GM18499 (cell line): Measurements from ENCODE around the gene ZNF571.
A peak's percentile ranks its signal among the peaks of the same experiment; 100 is the strongest.

Experiments
- ATAC-seq: cut with Tn5 transposase; IDR thresholded peaks from one replicate; pipeline ENCODE4 v1.9.1; 2021; ENCODE audit warnings: moderate number of reproducible peaks; ENCODE audit not compliant: insufficient read depth, unreplicated experiment

The ZNF571 gene

GRCh38 chr19:37594304-37594981 lies at the start of gene ZNF571, which contains the start of gene ZNF540:
TSS of gene ZNF571 (minus strand) at chr19:37594792. CDS start at chr19:37586676, 8,116 bp downstream.
TSS of gene ZNF540 (plus strand) at chr19:37594876. CDS start at chr19:37598448, 3,572 bp downstream.
- peak; percentile 83 for ATAC-seq

DNA sequence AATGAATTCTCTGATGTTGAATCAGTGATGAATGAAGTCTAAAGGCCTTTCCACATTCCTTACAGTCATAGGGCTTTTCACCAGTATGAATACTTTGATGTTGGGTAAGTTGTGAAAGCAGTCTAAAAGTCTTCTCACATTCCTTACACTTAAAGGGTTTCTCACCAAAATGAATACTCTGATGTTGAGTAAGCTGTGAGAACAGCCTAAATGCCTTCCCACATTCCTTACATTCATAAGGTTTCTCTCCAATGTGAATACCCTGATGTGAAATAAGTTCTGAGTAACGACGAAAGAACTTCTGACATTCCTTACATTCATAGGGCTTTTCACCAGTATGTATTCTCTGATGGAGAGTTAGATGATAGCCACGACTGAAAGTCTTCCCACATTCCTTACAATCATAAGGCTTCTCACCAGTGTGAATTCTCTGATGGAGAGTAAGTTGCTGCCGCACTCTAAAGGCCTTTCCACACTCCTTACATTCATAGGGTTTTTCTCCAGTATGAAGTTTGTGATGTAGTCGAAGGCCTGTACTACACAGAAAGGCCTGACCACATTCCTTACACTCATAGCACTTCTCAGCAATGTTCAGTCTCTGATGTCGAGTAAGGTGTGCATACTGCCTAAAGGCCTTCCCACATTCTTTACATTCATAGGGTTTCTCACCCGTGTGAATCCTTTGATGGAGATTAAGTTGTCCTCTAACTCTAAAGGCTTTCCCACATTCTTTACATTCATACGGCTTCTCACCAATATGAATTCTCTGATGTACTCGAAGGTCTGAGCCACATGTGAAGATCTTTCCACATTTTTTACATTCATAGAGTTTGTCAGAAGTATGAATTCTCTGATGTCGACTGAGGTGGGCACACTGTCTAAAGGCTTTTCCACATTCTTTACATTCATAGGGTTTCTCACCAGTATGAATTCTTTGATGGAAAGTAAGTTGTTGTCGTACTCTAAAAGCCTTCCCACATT lies 40.8 kb upstream of the ZNF571 start:
- ATAC-seq = no peak

- ATAC-seq = no peak
These were observed 390 bp upstream of the ZNF571 start for GRCh38 chr19:37594982-37595382.

- ATAC-seq = peak; percentile 20
These were observed 642 bp downstream of the ZNF571 start for GRCh38 chr19:37593996-37594303.

GRCh38 chr19:37583340-37583739 lies 11.3 kb downstream of the ZNF571 start:
- no peak for ATAC-seq

DNA sequence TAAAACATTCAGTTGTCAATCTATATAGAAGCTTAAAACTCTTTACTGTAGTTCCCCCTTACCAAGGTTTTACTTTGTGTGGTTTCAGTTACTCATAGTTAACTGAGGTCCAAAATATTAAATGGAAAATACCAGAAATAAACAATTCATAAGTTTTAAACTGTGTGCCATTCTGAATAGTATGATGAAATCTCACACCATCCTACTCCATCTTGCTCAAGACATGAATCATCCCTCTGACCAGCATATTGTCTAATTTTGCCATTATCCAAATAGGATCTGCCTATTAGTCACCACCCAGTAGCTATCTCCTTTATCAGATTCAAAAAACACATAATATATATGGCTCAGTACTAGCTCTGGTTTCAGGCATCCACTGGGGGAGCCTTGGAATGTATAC lies 22.4 kb downstream of the ZNF571 start:
- no peak for ATAC-seq

DNA sequence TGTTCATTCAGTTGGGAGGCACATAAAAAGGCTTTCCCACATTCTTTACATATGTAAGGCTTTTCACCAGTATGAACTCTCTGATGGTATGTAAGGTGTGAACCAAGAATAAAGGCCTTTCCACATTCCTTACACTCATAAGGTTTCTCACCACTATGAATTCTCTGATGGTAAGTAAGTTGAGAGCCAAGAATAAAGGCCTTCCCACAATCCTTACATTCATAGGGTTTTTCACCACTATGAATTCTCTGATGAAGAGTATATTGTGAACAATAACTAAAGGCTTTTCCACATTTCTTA lies 29.3 kb downstream of the ZNF571 start:
- ATAC-seq = no peak

DNA sequence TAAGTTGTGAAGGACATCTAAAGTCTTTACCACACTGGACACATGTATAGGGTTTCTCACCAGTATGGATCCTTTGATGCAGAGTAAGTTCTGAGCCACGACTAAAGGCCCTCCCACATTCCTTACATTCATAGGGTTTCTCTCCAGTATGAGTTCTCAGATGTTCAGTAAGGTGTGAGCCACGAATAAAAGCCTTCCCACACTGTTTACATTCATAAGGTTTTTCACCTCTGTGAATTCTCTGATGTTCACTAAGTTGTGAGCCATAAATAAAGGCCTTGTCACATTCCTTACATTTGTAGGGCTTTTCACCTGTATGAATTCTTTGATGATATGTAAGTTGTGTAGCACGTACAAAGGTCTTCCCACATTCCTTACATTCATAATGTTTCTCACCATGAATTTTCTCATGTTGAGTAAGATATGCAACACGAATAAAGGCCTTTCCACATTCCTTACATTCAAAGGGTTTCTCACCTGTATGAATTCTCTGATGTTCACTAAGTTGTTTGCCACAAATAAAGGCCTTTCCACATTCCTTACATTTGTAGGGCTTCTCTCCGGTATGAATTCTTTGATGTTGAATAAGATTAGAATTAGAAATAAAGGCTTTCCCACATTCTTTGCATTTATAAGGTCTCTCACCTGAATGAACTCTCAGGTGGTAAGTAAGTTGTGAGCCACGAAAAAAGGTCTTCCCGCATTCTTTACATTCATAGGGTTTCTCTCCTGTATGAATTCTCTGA lies 29.8 kb downstream of the ZNF571 start:
- no peak for ATAC-seq

DNA sequence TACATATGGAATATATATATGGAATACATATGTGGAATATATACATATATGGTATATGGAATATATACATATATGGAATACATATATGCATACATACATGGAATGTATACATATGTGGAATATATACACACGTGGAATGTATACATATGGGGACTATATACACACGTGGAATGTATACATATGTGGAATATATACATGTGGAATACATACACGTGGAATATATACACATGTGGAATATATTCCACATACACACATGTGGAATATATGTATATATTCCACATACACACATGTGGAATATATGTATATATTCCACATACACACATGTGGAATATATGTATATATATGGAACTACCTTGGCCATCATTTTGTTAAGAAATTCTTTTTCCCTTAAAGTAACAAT lies 31.1 kb downstream of the ZNF571 start:
- no peak for ATAC-seq

- ATAC-seq = no peak
These were observed 43.2 kb downstream of the ZNF571 start for GRCh38 chr19:37551129-37551993.

DNA sequence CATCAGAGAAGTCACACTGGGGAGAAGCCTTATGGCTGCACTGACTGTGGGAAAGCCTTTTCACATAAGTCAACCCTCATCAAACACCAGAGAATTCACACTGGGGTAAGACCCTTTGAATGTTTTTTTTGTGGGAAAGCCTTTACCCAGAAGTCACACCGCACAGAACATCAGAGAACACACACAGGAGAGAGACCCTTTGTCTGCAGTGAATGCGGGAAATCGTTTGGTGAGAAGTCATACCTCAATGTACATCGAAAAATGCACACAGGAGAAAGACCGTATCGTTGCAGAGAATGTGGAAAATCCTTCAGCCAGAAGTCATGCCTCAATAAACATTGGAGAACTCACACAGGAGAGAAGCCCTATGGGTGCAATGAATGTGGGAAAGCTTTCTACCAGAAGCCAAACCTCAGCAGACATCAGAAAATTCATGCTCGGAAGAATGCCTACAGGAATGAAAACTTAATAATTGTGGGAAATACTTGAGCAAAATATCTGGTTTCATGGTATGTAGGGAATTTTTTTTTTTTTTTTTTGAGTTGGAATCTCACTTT lies 57.1 kb downstream of the ZNF571 start:
- no peak for ATAC-seq

DNA sequence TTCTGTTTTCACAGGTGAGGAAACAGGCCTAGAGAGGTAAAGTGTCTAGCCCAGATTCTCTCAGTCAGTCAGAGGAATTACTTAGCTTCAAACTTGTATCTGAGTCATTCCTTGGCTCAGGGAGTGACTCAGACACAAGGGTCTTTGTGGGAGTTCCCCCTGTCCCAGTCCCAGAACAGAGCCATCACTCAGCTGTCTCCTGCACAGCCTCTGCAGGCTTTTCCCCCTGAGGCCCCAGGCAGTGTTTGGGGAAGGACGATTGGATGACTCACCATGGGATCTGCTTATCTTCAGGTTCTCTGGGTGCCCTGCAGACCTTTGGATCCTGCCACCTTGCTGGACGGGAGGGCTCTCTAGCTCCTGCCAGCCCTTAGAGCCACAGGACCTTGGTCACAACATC lies 74.7 kb downstream of the ZNF571 start:
- ATAC-seq = no peak
